Activated T-cell treated with anti-CD3 and anti-CD28 coated beads for 24 hours (primary cell): ENCODE results near the gene OBSCN.

Experiments
- DNase-seq: peaks from one replicate; pipeline ENCODE4 v3.0.0-alpha.2; 2020; ENCODE audit warnings: low read depth

OBSCN gene

GRCh38 chr1:228403231-228403631 is 195.4 kb downstream of the OBSCN start:
- no peak for DNase-seq

GRCh38 chr1:228404107-228404720 is 196.4 kb downstream of the OBSCN start:
- no peak for DNase-seq

GRCh38 chr1:228405200-228405978 is 197.5 kb downstream of the OBSCN start:
- no peak for DNase-seq

- DNase-seq = no peak
Observed at GRCh38 chr1:228405979-228406228, 198.1 kb downstream of the OBSCN start.

GRCh38 chr1:228407106-228408040 is 199.5 kb downstream of the OBSCN start:
- no peak for DNase-seq

GRCh38 chr1:228408041-228408868 is 200.4 kb downstream of the OBSCN start:
- DNase-seq = no peak

- DNase-seq = no peak
Observed at GRCh38 chr1:228408869-228409805, 201.3 kb downstream of the OBSCN start.

GRCh38 chr1:228410015-228410414 is 202.2 kb downstream of the OBSCN start:
- DNase-seq = no peak

GRCh38 chr1:228410671-228411070 is 202.8 kb downstream of the OBSCN start:
- DNase-seq = no peak

- no peak for DNase-seq
Observed at GRCh38 chr1:228411121-228411520, 203.3 kb downstream of the OBSCN start.

- no peak for DNase-seq
Observed at GRCh38 chr1:228411548-228412430, 203.9 kb downstream of the OBSCN start.

GRCh38 chr1:228413241-228414010 is 205.6 kb downstream of the OBSCN start:
- no peak for DNase-seq

GRCh38 chr1:228414511-228415211 is 206.8 kb downstream of the OBSCN start:
- no peak for DNase-seq

GRCh38 chr1:228415221-228415620 is 207.4 kb downstream of the OBSCN start:
- no peak for DNase-seq

- DNase-seq = no peak
Observed at GRCh38 chr1:228415853-228416216, 208.0 kb downstream of the OBSCN start.

GRCh38 chr1:228416217-228416933 is 208.5 kb downstream of the OBSCN start, which contains the start of gene TRIM17:
TRIM17 (minus strand) TSS chr1:228416861; CDS start chr1:228415072, 1,789 bp downstream.
- DNase-seq = no peak

GRCh38 chr1:228417061-228417460 is 209.2 kb downstream of the OBSCN start:
- no peak for DNase-seq
